Body of pancreas (tissue), 4 donors: ENCODE results near the gene PKD2. TPM values are rescaled to one million over a fixed set of nuclear protein-coding genes. Genes with fewer than 3 reads are reported as not detected.
A peak's percentile ranks its signal among the peaks of the same experiment; 100 is the strongest.

ENCODE experiments used
- ATAC-seq: fragments of 150-250 bp; one replicate; pipeline ENCODE4 v1.9.1; 2016
- DNase-seq, 4 donors: peaks; one replicate each; pipeline ENCODE4 v3.0.0-alpha.2; 2019
- H3K27ac ChIP-seq, 4 donors: fragments of 200-600 bp; sonication (generic); 1 replicate in 3 of 4; 2 replicates in 1 of 4; pipeline versions ENCODE4 v1.5.1 to v1.6.1; 2016 to 2019; ENCODE audit warnings: mild to moderate bottlenecking in 1 of 4, mixed read lengths in 1 of 4, moderate library complexity in 1 of 4
- H3K27me3 ChIP-seq, 2 donors: fragments of 200-600 bp; sonication (generic); one replicate each; pipeline ENCODE4 v1.6.0; 2016; ENCODE audit warnings: mild to moderate bottlenecking in 1 of 2
- H3K36me3 ChIP-seq, 2 donors: fragments of 200-600 bp; sonication (generic); replicated peaks in 1 of 2; 2 replicates each; pipeline ENCODE4 v1.5.1; 2016; ENCODE audit warnings: low read depth in 2 of 2; ENCODE audit not compliant: insufficient read depth in 1 of 2
- H3K4me1 ChIP-seq: fragments of 200-600 bp; sonication (generic); one replicate; pipeline ENCODE4 v1.6.0; 2016
- H3K4me3 ChIP-seq, 2 donors: fragments of 200-600 bp; sonication (generic); 1 replicate in 1 of 2; 2 replicates in 1 of 2; pipeline ENCODE4 v1.5.1; 2016 to 2019
- H3K9me3 ChIP-seq, 3 donors: fragments of 200-600 bp; sonication (generic); 1 replicate in 2 of 3; 2 replicates in 1 of 3; pipeline ENCODE4 v1.5.1; 2016
- CTCF ChIP-seq, 7 experiments: fragments of 450-650 bp in 4 of 7; fragments of 200-600 bp in 3 of 7; sonication (generic) in 3 of 7; IDR thresholded peaks; one replicate each; pipeline ENCODE4 v1.5.1; 2016 to 2019; ENCODE audit warnings: antibody characterized with exemption in 7 of 7
- POLR2A ChIP-seq, 3 donors: fragments of 450-650 bp; IDR thresholded peaks; one replicate each; pipeline ENCODE4 v1.6.1; 2016; ENCODE audit warnings: antibody characterized with exemption in 3 of 3, mild to moderate bottlenecking in 2 of 3
- WGBS, 2 donors: methylation state at CpG; one replicate each; pipeline ENCODE4 v1.1.5; 2017; 5-methylcytosine and 5-hydroxymethylcytosine counted together
- intact Hi-C: fragments of 100-400 bp; cut with DNase I; formaldehyde crosslinking; loops from one replicate; pipeline ENCODE4 v1.15.1; 2023
- total RNA-seq, 2 donors: library from RNA; depleted of rRNA; stranded (reverse); fragments of >200 nt; gene quantifications; one replicate each; pipeline ENCODE4 v1.1.0, GENCODE V29; 2016

The PKD2 gene
- total RNA-seq, 2 donors from 2014 or later = 29.8 to 33.6 TPM

DNA sequence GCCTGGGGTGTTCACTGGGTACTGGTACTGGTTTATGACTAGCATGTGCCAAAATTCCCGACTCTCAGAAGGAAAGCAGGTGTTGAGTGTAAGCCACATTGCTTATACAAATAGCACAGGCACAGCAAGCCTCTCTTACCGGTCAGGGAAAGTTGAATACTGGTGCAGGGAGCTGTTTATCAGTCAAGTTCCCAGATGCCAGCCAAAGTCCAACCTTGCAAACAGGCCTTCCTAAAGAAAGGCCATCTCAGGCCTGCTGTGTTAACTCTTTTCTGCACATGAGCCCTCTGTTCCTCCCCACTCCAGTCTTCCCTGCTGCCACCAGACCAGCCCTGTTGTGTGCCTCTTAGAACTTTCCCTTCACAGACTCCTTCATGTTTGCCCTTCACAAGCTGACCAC lies 34.2 kb downstream of the PKD2 start:
- peak; percentile 12 to 59 (median 38) for DNase-seq
- Histone ChIP-seq H3K27ac (peak overlapping the region in 2 of 4 donors; percentile 8 to 35), H3K4me1 (peaks cover 10% of the 10 kb centered on the region), H3K4me3 (no peak overlapping the region), H3K9me3 (no peaks in the 10 kb centered on the region), H3K27me3 (no peaks in the 10 kb centered on the region), H3K36me3 (peaks cover 0 to 15% of the 10 kb centered on the region in 2 donors)
- intact Hi-C loops = no loop called here
- peak; percentile 35 for ATAC-seq
- TF ChIP-seq CTCF (IDR thresholded peaks at IDR 0.05) = no peak
- no peak for TF ChIP-seq POLR2A (IDR thresholded peaks at IDR 0.05)
- 15% methylated on average over 2 of the region's 2 CpGs for WGBS, 2 donors

DNA sequence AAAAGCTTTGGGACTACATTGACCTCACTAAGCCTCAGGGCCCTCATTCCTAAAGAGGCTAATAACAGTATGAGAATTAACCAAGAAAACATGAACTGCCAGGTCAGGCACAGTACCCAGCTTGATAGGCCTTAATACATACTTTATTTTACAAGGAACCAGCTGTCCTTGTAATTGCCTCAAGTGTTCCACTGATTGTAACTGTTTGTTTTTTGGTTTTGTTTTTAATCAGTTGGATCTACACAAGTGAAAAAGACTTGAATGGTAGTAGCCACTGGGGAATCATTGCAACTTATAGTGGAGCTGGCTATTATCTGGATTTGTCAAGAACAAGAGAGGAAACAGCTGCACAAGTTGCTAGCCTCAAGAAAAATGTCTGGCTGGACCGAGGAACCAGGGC lies 35.6 kb downstream of the PKD2 start:
- H3K4me1 ChIP-seq = peaks cover 10% of the 10 kb centered on the region
- DNase-seq = no peak
- H3K4me3 ChIP-seq = no peak overlapping the region
- no peaks in the 10 kb centered on the region for H3K9me3 ChIP-seq
- TF ChIP-seq POLR2A (IDR thresholded peaks at IDR 0.05) = no peak
- no peak for TF ChIP-seq CTCF (IDR thresholded peaks at IDR 0.05)
- intact Hi-C loops = no loop called here
- 42 to 47% methylated on average over 1 of the region's 1 CpG for WGBS, 2 donors
- peaks cover 0 to 15% of the 10 kb centered on the region in 2 donors for H3K36me3 ChIP-seq
- H3K27me3 ChIP-seq = no peaks in the 10 kb centered on the region
- H3K27ac ChIP-seq = no peak overlapping the region
- ATAC-seq = no peak

DNA sequence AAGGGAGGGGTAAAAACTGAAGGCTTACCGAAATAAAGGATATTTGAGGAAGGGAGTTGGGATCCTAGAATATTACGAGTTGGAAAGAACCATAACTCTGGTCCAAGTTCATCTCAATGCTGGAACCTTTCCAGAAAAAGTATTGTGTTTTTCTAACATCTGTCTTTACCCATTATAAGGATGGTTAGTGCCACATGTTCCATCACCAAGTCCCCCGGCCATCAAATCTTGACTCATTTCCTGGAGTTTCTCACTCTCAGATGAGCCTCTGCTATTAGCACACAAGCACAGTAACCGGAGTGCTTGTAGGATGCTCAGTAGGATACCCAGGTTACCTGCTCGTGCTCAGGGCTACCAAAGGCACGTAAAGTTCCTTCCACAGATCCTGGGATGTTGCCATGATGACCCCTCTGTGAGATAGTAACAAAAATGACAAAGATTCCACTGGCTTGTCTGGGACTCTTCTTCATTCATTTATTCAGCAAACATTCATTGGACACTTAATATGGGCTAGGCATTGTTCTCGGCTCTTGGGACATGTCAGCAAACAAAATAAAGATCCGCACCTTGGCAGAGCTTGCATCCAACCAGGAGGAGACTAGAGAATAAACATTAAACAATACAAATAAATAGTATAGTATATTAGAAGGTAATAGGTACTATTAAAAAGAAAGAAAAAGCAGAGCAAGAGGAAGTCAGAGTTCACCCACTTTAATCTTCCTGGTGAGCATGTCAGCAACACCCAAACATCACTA lies 36.3 kb downstream of the PKD2 start:
- no peak for ATAC-seq
- H3K36me3 ChIP-seq = peaks cover 0 to 14% of the 10 kb centered on the region in 2 donors
- intact Hi-C loops = no loop called here

GRCh38 chr4:88045021-88045420 lies 37.6 kb downstream of the PKD2 start:
- Histone ChIP-seq H3K4me1 (peaks cover 10% of the 10 kb centered on the region), H3K27me3 (no peaks in the 10 kb centered on the region), H3K36me3 (peaks cover 0 to 9% of the 10 kb centered on the region in 2 donors), H3K9me3 (no peaks in the 10 kb centered on the region), H3K4me3 (no peak overlapping the region), H3K27ac (no peak overlapping the region)
- intact Hi-C loops = no loop called here
- TF ChIP-seq POLR2A (IDR thresholded peaks at IDR 0.05) = no peak
- TF ChIP-seq CTCF (IDR thresholded peaks at IDR 0.05) = no peak
- no peak for ATAC-seq
- no peak for DNase-seq

More for the DNA sequence above, 36.3 kb downstream of the PKD2 start:
- no peak for TF ChIP-seq CTCF (IDR thresholded peaks at IDR 0.05)
- TF ChIP-seq POLR2A (IDR thresholded peaks at IDR 0.05) = no peak
- 91 to 95% methylated on average over 8 of the region's 8 CpGs for WGBS, 2 donors
- no peaks in the 10 kb centered on the region for H3K27me3 ChIP-seq
- H3K9me3 ChIP-seq = no peaks in the 10 kb centered on the region
- no peak overlapping the region for H3K4me3 ChIP-seq
- peaks cover 10% of the 10 kb centered on the region for H3K4me1 ChIP-seq
- no peak overlapping the region for H3K27ac ChIP-seq
- no peak for DNase-seq

GRCh38 chr4:88054229-88054628 lies 46.8 kb downstream of the PKD2 start:
- TF ChIP-seq CTCF (IDR thresholded peaks at IDR 0.05) = no peak
- TF ChIP-seq POLR2A (IDR thresholded peaks at IDR 0.05) = no peak
- Histone ChIP-seq H3K27ac (no peak overlapping the region), H3K36me3 (peaks cover 4 to 6% of the 10 kb centered on the region in 2 donors), H3K4me3 (no peak overlapping the region), H3K4me1 (no peaks in the 10 kb centered on the region), H3K27me3 (no peaks in the 10 kb centered on the region), H3K9me3 (no peaks in the 10 kb centered on the region)
- no peak for ATAC-seq
- 76 to 90% methylated on average over 4 of the region's 4 CpGs for WGBS, 2 donors
- intact Hi-C loops = no loop called here
- no peak for DNase-seq
